MM.1S (cell line): ENCODE measurements around the gene BRF1.

Experiments used
- CTCF ChIP-seq: fragments of 300-600 bp; sonication (generic); IDR thresholded peaks from 2 replicates; pipeline ENCODE4 v1.5.1; 2016; ENCODE audit warnings: antibody characterized with exemption, low read length, mixed read lengths
- EZH2 ChIP-seq: fragments of 300-600 bp; sonication (generic); optimal IDR thresholded peaks from 2 replicates; pipeline ENCODE3; 2017; ENCODE audit warnings: low read depth, mild to moderate bottlenecking, antibody characterized with exemption, low read length, mixed read lengths
- EZH2phosphoT487 ChIP-seq: fragments of 300-600 bp; sonication (generic); IDR thresholded peaks from 2 replicates; pipeline ENCODE4 v1.6.1; 2018; ENCODE audit warnings: antibody characterized with exemption, low read length

- TF ChIP-seq CTCF (no peak), EZH2phosphoT487 (no peak), EZH2 (no peak)
Observed at GRCh38 chr14:105204931-105205672, 95.7 kb downstream of the BRF1 start.
